Glomerular visceral epithelial cell (primary cell): ENCODE results near the gene NFIB.

ENCODE experiments used
- DNase-seq: peaks from one replicate; pipeline ENCODE4 v3.0.0-alpha.2; 2016; ENCODE audit errors: extremely low spot score

Gene NFIB

DNA sequence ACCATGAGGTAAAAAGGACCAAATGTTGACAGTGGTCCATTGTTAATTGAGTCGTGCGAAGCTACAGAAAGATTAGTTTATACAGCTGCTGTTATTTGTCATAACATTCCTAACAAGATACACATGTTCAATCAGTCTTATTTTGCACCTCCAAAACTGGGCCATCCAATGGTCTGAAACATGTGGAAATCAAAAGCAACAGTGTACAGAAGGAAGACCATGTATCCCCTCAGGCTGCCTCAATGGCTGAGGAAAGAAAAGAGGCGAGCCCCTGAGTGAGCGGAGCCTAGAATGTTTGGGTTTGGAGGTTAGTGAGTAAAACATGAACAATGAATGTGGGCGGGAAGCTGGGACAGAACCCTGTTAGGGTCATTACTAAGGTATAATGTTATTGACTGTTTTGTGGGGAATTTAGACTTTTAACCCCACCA, 35.6 kb downstream of the NFIB start:
- DNase-seq, result peak; percentile 53

DNA sequence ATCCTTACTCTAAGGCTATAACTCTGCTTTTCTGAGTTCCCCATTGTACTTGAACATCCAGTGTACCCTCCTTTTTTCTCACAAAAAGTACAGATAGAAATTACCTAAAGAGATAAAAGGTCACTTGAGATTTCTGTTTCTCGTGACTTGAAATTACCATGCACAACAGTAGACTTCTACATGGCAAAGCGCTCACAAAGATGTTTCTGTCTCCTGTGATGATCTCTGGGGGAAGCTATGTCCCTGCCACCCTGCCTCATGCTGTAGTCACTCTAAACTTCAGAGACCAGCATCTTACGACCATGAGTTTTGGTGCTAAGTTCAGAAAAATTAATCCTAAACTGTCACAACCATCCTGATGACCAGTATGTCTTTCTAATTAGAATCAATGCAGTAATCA, 36.2 kb downstream of the NFIB start:
- DNase-seq, result no peak

GRCh38 chr9:14277244-14277643, 36.7 kb downstream of the NFIB start:
- DNase-seq, result peak; percentile 82

DNA sequence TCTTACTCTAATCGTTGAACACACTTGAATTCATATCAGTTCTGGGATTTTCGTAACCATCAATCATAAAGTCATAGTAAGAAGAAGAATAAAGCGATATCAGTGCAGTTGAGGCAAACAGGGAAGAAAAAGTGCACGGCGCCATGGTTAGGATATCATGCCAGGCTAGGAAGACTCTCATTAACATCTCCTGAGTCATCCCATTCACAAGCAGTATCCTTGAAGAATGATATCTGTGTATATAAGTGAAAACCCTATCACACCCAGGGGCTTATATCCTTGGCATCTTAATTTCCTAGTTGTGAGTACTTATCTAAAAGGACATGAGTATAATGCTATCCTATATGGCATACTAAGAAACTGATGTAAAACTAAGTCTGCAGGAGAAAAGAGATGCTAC, 38.6 kb downstream of the NFIB start:
- no peak for DNase-seq

GRCh38 chr9:14273696-14274121, 40.2 kb downstream of the NFIB start:
- peak; percentile 46 for DNase-seq

DNA sequence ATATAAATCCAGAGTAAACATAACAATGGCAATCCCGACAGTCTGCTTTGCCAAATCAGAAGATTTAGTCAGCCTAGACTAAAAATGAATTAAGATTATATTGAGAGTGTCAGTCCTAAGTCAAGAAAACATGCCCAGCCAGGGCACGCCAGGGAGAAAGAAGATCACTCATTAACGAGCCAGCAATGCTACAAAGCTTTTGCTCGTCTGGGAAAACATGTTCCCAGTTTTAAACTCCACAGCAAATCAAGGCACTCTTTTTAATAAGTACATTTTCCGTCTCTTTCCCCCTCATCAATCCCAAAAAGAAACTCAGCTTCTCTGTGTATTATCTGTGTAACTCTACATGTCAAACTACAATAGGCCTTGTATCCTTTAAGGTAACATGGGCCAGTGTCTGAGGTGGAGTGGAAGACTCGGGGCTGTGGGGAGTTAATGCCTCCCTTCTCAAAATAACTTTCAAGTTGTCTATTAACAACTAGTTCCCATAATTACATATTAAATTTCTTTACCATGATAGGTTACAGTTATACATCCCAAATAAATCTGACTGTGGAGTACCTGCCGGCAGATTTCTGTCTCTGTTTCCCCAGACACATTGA, 40.9 kb downstream of the NFIB start:
- DNase-seq, result no peak

- DNase-seq, result peak; percentile 77
Observed at GRCh38 chr9:14271093-14271673, 42.8 kb downstream of the NFIB start.

DNA sequence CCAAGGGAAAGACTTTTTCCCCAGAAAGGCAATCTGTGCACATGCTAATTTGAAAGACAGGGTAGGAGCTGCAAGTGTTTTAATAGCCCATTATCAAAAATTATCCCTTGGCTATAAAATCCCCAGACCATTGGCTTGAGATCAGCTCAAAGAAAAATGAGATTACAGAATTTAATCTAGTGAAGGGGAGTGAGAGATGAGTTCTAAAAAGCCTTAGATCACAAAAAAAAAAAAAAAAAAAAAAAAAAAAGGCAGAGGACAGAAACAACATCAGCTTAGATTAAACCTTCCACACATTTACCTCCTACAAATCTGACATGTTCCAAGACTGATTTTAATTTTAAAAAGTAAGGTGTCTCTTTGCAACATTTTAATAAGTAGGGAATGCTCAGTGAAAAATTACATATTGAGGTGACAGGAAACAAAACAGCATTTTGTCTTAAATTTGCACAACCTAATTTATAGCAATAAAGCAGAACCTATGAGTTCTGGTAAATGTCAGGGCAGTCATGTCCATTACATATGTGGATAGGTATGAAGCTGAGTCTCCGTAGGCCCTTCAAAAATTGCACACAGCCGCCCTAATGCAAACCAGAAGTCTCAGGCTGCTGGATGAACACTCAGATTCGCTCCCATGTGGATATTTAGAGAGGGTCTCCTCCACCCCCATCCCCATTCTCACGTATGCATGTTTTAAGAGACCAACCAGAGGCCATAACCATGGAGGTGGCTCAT, 43.4 kb downstream of the NFIB start:
- no peak for DNase-seq

DNA sequence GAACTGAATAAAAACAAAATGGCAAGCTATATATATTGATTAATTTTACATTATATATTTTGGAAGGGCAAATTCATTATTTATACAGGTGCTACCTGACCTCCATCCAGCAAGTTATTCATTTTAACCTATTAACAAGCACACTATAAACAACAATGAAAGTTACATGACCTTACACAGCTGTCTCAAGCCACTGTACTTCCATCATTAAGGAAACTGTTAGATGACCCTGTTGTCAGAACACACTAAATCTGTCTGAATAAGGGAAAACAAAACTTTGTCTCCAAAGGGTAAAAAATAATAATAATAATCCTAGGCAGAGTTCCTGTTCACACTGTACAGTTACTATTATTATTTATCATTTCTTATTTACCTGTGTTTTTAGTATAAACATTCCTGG, 44.0 kb downstream of the NFIB start:
- no peak for DNase-seq

DNA sequence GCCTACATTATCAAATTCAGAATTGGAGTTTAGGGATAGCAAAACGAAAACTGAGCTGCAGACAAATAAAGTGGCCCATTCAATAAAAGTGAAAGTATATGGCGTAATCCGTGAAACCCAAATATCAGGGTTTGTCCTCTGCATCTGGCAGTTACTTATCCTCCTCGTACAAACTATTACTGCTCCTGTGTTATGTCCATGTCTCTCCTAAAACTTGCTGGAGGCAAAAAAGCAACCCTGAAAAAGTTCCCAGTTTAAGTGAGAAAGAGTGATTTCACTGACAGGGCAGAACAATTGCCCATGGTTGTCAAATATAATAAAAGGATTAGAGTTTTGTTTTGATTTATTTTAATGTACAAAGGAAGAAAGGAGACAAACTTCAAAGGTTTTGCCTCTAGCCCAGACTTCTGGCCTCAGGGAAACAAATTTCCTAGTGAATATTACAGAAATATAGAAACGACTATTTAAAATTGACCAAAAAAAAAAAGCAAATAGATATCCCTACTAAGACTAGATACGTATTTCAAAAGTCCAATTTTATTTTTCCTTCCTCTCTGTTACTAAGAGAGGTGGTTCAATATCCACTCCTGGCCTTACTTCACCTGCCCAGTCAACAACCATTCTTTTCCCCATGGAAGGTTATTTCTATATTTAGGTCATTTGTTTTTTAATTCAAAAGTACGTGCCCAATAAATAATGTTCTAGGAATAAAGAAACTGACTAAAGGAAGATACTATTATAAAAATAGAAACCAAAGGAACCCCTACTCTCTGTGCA, 50.0 kb downstream of the NFIB start:
- DNase-seq, result no peak

DNA sequence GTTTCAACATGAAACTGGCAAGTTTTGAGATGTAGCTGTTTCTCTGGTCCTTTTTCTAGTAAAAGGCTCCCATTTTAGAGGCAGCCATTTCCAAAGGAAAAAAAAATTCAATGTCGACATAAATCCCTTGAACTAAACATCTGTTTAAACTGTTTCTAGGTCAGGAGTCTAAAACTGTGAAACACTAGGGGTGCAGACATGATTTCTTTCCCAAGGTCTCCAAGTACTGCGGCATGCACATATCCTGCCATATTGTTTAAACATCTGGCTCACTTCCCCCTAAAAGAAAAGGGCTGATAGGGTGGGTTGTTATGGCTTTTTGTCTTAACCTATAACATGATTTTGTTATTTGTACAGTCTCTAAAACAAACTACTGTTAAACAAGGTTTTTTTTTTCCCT, 51.1 kb downstream of the NFIB start:
- DNase-seq, result no peak

GRCh38 chr9:14261616-14262015, 52.3 kb downstream of the NFIB start:
- DNase-seq, result no peak

- no peak for DNase-seq
Observed at GRCh38 chr9:14260101-14260500, 53.8 kb downstream of the NFIB start.

DNA sequence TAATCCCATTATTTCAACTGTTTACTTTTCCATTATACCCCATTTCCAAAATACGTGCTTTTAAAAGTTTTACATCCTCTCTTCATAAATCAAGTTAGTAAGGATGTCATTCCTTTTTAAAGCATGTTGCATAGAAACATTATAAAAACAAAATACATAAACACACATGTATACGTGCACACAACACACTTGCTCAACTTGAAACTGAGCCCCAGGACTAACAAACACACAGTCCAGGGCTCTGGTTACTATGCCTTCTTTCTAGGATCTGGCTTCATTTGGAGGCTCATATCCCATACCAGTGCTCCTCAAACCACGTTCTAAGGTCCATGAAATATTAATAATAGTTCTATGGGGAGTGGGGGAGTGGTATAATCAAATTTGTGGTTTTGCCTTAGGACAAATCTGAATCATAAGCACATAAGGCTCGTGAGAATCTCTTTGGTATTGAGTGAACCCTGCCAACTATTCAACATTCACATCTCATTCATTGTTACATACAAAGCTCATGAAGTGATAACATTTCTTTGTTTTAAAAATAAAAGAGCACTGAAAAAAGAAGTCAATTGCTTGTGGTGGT, 55.2 kb downstream of the NFIB start:
- DNase-seq, result no peak

GRCh38 chr9:14258156-14258555, 55.8 kb downstream of the NFIB start:
- no peak for DNase-seq

DNA sequence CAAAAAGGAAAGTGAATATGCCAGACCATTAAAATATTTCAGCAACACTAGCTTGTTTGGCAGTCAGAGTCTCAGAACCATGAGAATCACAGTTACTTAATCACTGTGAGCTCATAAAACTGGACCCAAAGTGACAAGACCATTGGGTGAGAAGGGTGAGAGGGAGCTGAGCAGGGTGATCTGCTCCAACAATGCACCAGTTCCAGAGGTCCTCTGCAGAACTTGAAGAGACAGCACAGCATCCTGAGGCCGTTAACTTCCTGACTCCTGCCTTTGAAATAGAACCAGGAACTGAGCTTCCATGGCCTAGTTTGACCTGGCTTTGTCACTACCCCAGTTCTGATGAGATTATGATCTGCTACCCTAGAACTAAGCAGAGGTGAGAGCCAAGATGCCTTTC, 57.4 kb downstream of the NFIB start:
- DNase-seq, result no peak

DNA sequence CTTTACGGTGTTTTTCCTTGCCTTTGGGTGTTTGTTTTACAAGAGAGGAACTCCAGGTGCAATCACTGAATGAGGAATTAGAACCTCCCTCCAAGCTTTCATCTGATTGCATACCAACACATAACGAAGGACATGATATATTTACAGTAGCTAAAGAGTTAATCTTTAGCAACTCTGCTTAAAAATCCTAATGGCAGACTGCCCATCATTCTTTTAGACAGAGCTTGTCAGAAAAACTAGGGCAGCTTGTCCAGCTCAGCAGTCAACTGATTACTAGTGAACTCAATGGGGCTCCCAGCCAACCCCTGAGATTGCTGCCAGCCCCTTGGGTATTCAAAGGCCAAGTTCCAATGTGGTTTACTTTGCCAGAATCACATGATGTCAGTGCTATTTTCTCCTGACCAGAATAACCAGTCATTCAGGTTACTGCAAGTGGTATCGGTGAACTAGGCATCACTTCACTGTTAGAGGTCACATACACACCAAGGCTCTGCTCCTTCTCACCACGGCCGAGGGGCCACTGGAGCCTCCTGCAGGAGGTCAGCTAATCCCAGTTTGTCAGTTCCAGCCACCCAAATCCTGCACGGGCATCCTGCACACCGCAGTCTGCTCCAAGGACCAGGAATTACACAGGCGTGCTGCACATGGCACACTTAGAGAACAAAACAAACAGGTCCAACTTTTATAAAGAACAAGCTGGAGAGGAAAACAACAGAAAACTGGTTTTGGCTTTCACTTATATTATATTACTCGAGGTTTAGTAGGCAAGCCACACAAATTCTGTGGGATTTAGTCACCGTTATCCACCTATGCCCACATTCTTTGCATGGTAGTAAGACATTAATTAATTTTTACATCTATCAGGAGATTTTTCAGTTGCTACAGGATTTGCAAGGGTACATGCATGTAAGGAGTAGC, 62.5 kb downstream of the NFIB start:
- peak; percentile 92 for DNase-seq

DNA sequence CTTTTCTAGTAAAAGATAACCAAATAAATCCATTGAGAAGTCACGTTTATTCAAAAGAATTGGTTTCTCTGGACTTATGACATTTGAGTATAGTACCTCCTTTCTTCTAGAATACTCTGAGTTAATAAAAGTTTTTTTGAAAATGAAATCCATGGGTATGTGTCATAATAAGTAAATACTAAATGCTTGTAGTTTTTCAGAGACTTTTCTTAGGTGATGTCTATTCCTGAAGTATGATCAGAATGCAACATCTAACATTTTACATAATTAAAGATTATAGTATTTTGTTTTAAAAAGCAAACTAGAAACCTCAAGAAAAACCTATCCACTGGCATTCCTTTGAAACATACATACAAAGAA, 63.2 kb downstream of the NFIB start:
- no peak for DNase-seq

- DNase-seq, result no peak
Observed at GRCh38 chr9:14249527-14249926, 64.4 kb downstream of the NFIB start.

- DNase-seq, result no peak
Observed at GRCh38 chr9:14248149-14248548, 65.8 kb downstream of the NFIB start.

DNA sequence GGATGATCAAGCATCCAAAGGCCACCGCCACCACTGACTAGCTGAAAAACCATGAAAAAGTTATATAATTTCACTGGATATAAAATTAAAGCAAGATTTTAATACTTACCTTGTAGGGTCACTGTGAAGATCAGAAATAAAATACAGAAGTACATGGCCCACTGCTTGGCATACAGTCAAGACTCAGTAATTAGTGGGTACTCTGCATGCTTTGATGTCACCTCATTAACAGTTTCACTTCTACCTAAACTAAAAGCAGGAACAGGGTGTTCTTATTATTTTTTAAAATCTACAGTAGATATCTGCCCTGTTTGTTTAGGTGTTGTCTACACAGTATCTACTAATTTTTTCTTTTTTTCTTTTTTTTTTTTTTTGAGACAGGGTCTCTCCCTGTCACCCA, 66.4 kb downstream of the NFIB start:
- no peak for DNase-seq
